Activated CD8-positive, alpha-beta memory T cell treated with anti-CD3 and anti-CD28 coated beads, Interleukin-2, amount 10 ng/mL, durations not matched to agents 7 days and 5 days (primary cell): Measurements from ENCODE around the gene PLEKHJ1. TPM values are rescaled to one million over a fixed set of nuclear protein-coding genes. Genes with fewer than 3 reads are reported as not detected.

ENCODE experiments used
- ATAC-seq: fragments of 150-1000 bp; cut with Tn5 transposase; one replicate; pipeline ENCODE4 v1.10.0; 2021; ENCODE audit warnings: moderate library complexity
- CTCF ChIA-PET: fragments of 350-600 bp; sonication (Branson Sonifier 250); formaldehyde crosslinking; loops from one replicate; lab custom pipeline; 2021; ENCODE audit warnings: antibody characterized with exemption; lab: Charles Lee
- DNase-seq: peaks from one replicate; pipeline ENCODE4 v3.0.0-alpha.2; 2020
- H3K27ac Mint-ChIP-seq: one replicate; pipeline ENCODE4 v1.8.0; 2021; ENCODE audit warnings: mild to moderate bottlenecking, mixed read lengths
- H3K27me3 Mint-ChIP-seq: one replicate; pipeline ENCODE4 v1.8.0; 2021; ENCODE audit warnings: mixed read lengths
- H3K36me3 Mint-ChIP-seq: one replicate; pipeline ENCODE4 v1.8.0; 2021; ENCODE audit warnings: mild to moderate bottlenecking, mixed read lengths
- H3K4me1 Mint-ChIP-seq: one replicate; pipeline ENCODE4 v1.8.0; 2021; ENCODE audit warnings: mixed read lengths
- H3K4me3 Mint-ChIP-seq: one replicate; pipeline ENCODE4 v1.8.0; 2021; ENCODE audit warnings: mild to moderate bottlenecking, moderate library complexity, mixed read lengths
- H3K9me3 Mint-ChIP-seq: one replicate; pipeline ENCODE4 v1.8.0; 2022; ENCODE audit warnings: low read depth, mixed read lengths
- total RNA-seq, 2 experiments: library from RNA; stranded (reverse); gene quantifications; one replicate each; pipeline ENCODE4 v1.2.3, GENCODE V29; 2021

The PLEKHJ1 gene
- total RNA-seq, 2 experiments from 2014 or later: 78.3 to 80.8 TPM

GRCh38 chr19:2261438-2262172, 25.5 kb upstream of the PLEKHJ1 start:
- Mint-ChIP-seq H3K36me3 (no peaks in the 10 kb centered on the region), H3K9me3 (no peaks in the 10 kb centered on the region), H3K4me1 (peaks cover 33% of the 10 kb centered on the region), H3K27ac (no peak overlapping the region), H3K4me3 (no peak overlapping the region), H3K27me3 (no peaks in the 10 kb centered on the region)
- DNase-seq (peak; percentile 83), ATAC-seq (peak; percentile 43)
- CTCF ChIA-PET: interaction anchor here (0.8 to 4.3 kb wide), 17 partner anchors 8 to 364 kb away, joined by 3 to 68 read pairs (median 3); partner anchors contain the start of genes AMH, PLEKHJ1 and SF3A2

DNA sequence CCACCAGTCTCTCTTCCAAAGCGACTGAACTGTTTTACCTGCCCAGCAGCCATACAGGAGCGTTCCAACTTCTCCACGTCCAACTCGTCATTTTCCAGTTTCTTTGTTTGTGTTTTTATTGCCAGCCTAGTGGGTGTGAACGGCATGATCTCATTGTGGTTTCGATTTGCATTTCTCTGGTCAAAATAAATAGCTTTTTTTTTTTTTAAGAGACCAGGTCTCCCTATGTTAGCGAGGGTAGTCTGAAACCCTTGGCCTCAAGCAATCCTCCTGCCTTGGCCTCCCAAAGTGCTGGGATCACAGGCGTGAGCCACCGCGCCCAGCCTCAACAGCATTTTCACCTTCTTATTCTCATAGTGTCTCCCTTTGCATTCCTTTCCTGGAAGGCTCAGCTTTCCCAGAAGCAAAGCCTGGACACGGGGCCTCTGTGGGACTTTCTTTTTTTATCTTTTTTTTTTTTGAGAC, 24.2 kb upstream of the PLEKHJ1 start:
- peak overlapping the region; percentile 5 for H3K4me3 Mint-ChIP-seq
- H3K36me3 Mint-ChIP-seq: no peaks in the 10 kb centered on the region
- H3K9me3 Mint-ChIP-seq: no peaks in the 10 kb centered on the region
- DNase-seq (no peak), ATAC-seq (peak; percentile 43)
- peak overlapping the region; percentile 73 for H3K27ac Mint-ChIP-seq
- CTCF ChIA-PET: interaction anchor here (0.8 to 4.3 kb wide), 11 partner anchors 8 to 67 kb away, joined by 3 to 68 read pairs (median 4); partner anchors contain the start of genes PLEKHJ1 and SF3A2
- H3K4me1 Mint-ChIP-seq: peaks cover 28% of the 10 kb centered on the region
- no peaks in the 10 kb centered on the region for H3K27me3 Mint-ChIP-seq

GRCh38 chr19:2259336-2259735, 23.2 kb upstream of the PLEKHJ1 start:
- H3K4me1 Mint-ChIP-seq: peaks cover 28% of the 10 kb centered on the region
- CTCF ChIA-PET: interaction anchor here (1.3 to 4.3 kb wide), 6 partner anchors 9 to 56 kb away, joined by 3 to 68 read pairs (median 10); partner anchors contain the start of genes PLEKHJ1 and SF3A2
- H3K27ac Mint-ChIP-seq: no peak overlapping the region
- DNase-seq (no peak), ATAC-seq (no peak)
- H3K9me3 Mint-ChIP-seq: no peaks in the 10 kb centered on the region
- H3K4me3 Mint-ChIP-seq: no peak overlapping the region
- H3K27me3 Mint-ChIP-seq: peaks cover under 1% of the 10 kb centered on the region
- no peaks in the 10 kb centered on the region for H3K36me3 Mint-ChIP-seq

- no peak for ATAC-seq
- Mint-ChIP-seq H3K4me3 (no peak within 1 kb of the TSS), H3K9me3 (no peaks in the 10 kb centered on the region), H3K4me1 (peaks cover 31% of the 10 kb centered on the region), H3K27me3 (peaks cover 24% of the 10 kb centered on the region), H3K36me3 (no peaks in the 10 kb centered on the region), H3K27ac (no peak within 1 kb of the TSS)
- CTCF ChIA-PET: interaction anchor here (0.8 to 1.0 kb wide), 2 partner anchors 16 to 138 kb away, joined by 3 to 4 read pairs; no protein-coding TSS in a partner anchor
- DNase-seq: no peak
Measured at GRCh38 chr19:2255982-2256685, 20.0 kb upstream of the PLEKHJ1 start, which contains the start of gene JSRP1. Gene JSRP1 (minus strand): TSS chr19:2256417. CDS start chr19:2255314, 1,103 bp downstream.

- no peaks in the 10 kb centered on the region for H3K36me3 Mint-ChIP-seq
- H3K27me3 Mint-ChIP-seq: peaks cover 24% of the 10 kb centered on the region
- ATAC-seq: no peak
- no peaks in the 10 kb centered on the region for H3K9me3 Mint-ChIP-seq
- CTCF ChIA-PET: interaction anchor here (0.8 to 1.0 kb wide), 2 partner anchors 15 to 139 kb away, joined by 3 to 4 read pairs; no protein-coding TSS in a partner anchor
- no peak overlapping the region for H3K4me3 Mint-ChIP-seq
- no peak overlapping the region for H3K27ac Mint-ChIP-seq
- peaks cover 27% of the 10 kb centered on the region for H3K4me1 Mint-ChIP-seq
- DNase-seq: no peak
Measured at GRCh38 chr19:2255112-2255845, 19.1 kb upstream of the PLEKHJ1 start.

- no peaks in the 10 kb centered on the region for H3K36me3 Mint-ChIP-seq
- no peak for ATAC-seq
- DNase-seq: no peak
- no peak overlapping the region for H3K27ac Mint-ChIP-seq
- H3K4me3 Mint-ChIP-seq: no peak overlapping the region
- peaks cover 24% of the 10 kb centered on the region for H3K27me3 Mint-ChIP-seq
- CTCF ChIA-PET: interaction anchor here (1.2 to 5.5 kb wide), 5 partner anchors 8 to 19 kb away, joined by 4 to 39 read pairs (median 7); partner anchors contain the start of genes PLEKHJ1 and SF3A2
- no peaks in the 10 kb centered on the region for H3K9me3 Mint-ChIP-seq
- H3K4me1 Mint-ChIP-seq: peaks cover 22% of the 10 kb centered on the region
Measured at GRCh38 chr19:2254064-2254872, 18.1 kb upstream of the PLEKHJ1 start.

GRCh38 chr19:2253106-2254063, 17.3 kb upstream of the PLEKHJ1 start:
- H3K27me3 Mint-ChIP-seq: peaks cover 24% of the 10 kb centered on the region
- no peaks in the 10 kb centered on the region for H3K9me3 Mint-ChIP-seq
- H3K4me1 Mint-ChIP-seq: peaks cover 16% of the 10 kb centered on the region
- DNase-seq: peak; percentile 55
- peak overlapping the region; percentile 24 for H3K4me3 Mint-ChIP-seq
- H3K27ac Mint-ChIP-seq: no peak overlapping the region
- no peaks in the 10 kb centered on the region for H3K36me3 Mint-ChIP-seq
- ATAC-seq: peak; percentile 10
- CTCF ChIA-PET: interaction anchor here (0.6 to 5.5 kb wide), 7 partner anchors 9 to 90 kb away, joined by 3 to 39 read pairs (median 5); partner anchors contain the start of genes DOT1L, PLEKHJ1 and SF3A2

DNA sequence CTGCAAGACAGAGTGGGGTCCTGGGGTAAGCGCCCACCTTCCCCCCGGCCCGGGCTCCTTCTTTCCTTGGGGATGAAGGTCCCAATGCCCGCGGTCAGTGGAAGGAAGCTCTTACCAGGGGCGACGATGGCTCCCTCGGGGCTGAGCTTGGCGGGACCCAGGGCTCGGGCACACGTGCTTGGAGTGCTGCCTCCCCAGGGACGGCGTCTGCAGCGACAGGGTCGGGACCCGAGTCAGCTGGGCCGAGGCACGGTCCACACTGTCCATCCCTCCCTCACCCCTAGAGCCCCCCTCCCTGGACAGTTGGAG, 16.6 kb upstream of the PLEKHJ1 start:
- CTCF ChIA-PET: interaction anchor here (0.6 to 5.5 kb wide), 7 partner anchors 9 to 89 kb away, joined by 3 to 39 read pairs (median 5); partner anchors contain the start of genes DOT1L, PLEKHJ1 and SF3A2
- DNase-seq (no peak), ATAC-seq (no peak)
- peaks cover 10% of the 10 kb centered on the region for H3K4me1 Mint-ChIP-seq
- no peaks in the 10 kb centered on the region for H3K9me3 Mint-ChIP-seq
- H3K36me3 Mint-ChIP-seq: no peaks in the 10 kb centered on the region
- peaks cover 24% of the 10 kb centered on the region for H3K27me3 Mint-ChIP-seq
- no peak overlapping the region for H3K27ac Mint-ChIP-seq
- no peak overlapping the region for H3K4me3 Mint-ChIP-seq

DNA sequence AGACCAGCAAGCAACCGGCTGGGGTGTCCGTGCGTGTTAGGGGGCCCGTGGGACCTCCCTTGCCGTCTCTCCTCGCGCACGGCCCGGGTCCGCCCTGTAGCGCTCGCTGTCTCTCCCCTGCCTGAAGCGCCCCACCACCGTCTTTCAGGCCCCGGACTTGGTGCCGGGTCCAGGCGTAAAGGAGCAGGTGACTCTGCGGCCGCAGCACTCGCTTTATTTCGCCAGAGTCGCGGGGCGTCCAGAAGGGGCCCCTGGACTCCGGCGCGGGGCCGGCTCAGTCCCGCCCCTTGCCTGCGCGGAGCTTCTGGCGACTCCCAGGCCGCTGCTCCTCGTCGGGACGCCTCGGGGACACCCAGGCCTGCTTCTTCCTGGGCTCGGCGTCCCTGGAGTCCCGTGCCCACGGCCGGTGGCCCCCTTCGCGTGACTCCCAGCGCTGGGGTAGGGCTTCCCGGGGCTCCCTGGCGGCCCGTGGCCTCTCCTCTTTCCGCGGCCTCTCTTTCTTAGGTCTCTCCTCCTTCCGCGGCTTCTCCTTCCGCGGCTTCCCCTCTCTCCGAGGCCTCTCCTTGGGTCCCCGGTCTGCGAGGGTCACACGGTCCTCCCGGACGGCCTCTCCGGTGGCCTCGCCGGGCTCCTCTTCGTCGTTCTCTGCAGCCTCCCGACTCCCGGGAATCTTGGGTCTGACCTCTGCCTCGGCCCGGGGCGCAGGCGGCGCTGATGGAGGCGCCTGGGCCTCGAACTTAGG, 16.1 kb upstream of the PLEKHJ1 start:
- Mint-ChIP-seq H3K36me3 (no peaks in the 10 kb centered on the region), H3K9me3 (no peaks in the 10 kb centered on the region), H3K27me3 (peaks cover 24% of the 10 kb centered on the region), H3K4me1 (peaks cover 8% of the 10 kb centered on the region), H3K27ac (no peak overlapping the region), H3K4me3 (no peak overlapping the region)
- CTCF ChIA-PET: interaction anchor here (0.9 to 5.5 kb wide), 5 partner anchors 8 to 89 kb away, joined by 3 to 39 read pairs (median 3); partner anchors contain the start of genes DOT1L and SF3A2
- ATAC-seq (no peak), DNase-seq (no peak)

GRCh38 chr19:2251106-2252054, 15.3 kb upstream of the PLEKHJ1 start:
- DNase-seq: no peak
- H3K4me1 Mint-ChIP-seq: peaks cover 6% of the 10 kb centered on the region
- no peak overlapping the region for H3K27ac Mint-ChIP-seq
- peaks cover 24% of the 10 kb centered on the region for H3K27me3 Mint-ChIP-seq
- peak; percentile 21 for ATAC-seq
- no peaks in the 10 kb centered on the region for H3K36me3 Mint-ChIP-seq
- CTCF ChIA-PET: interaction anchor here (0.9 to 5.5 kb wide), 4 partner anchors 9 to 21 kb away, joined by 3 to 39 read pairs (median 8); partner anchors contain the start of gene SF3A2
- no peaks in the 10 kb centered on the region for H3K9me3 Mint-ChIP-seq
- no peak overlapping the region for H3K4me3 Mint-ChIP-seq
